Loucy (cell line): Measurements from ENCODE around the gene HPSE.

Source experiments
- H2AFZ ChIP-seq: fragments of 200-600 bp; sonication (generic); 2 replicates; pipeline ENCODE4 v1.6.0; 2016; ENCODE audit warnings: antibody characterized with exemption, mild to moderate bottlenecking, low read length, moderate library complexity
- H3F3A ChIP-seq: fragments of 200-600 bp; 2 replicates; pipeline ENCODE4 v1.6.0; 2016; ENCODE audit warnings: antibody characterized with exemption, low read depth, mild to moderate bottlenecking
- H3K27me3 ChIP-seq: fragments of 200-600 bp; sonication (generic); 2 replicates; pipeline ENCODE4 v1.6.1; 2014; ENCODE audit warnings: low read length, mild to moderate bottlenecking; ENCODE audit not compliant: insufficient read depth, poor library complexity, severe bottlenecking
- H3K36me3 ChIP-seq: fragments of 200-600 bp; sonication (generic); 2 replicates; pipeline ENCODE4 v1.6.1; 2016; ENCODE audit warnings: low read length; ENCODE audit not compliant: insufficient read depth
- H3K4me1 ChIP-seq: fragments of 200-600 bp; sonication (generic); 2 replicates; pipeline ENCODE4 v1.5.1; 2014; ENCODE audit warnings: low read length, mild to moderate bottlenecking; ENCODE audit not compliant: insufficient read depth, poor library complexity, severe bottlenecking
- H3K4me2 ChIP-seq: fragments of 200-600 bp; sonication (generic); 2 replicates; pipeline ENCODE4 v1.6.0; 2014; ENCODE audit warnings: antibody characterized with exemption, low read length, low read depth, mild to moderate bottlenecking; ENCODE audit not compliant: poor library complexity, severe bottlenecking
- H3K4me3 ChIP-seq: fragments of 200-600 bp; sonication (generic); 2 replicates; pipeline ENCODE4 v1.5.1; 2014; ENCODE audit warnings: low read length, mild to moderate bottlenecking, mixed read lengths; ENCODE audit not compliant: poor library complexity, severe bottlenecking
- H3K79me2 ChIP-seq: fragments of 200-600 bp; sonication (generic); 2 replicates; pipeline ENCODE4 v1.6.1; 2014; ENCODE audit warnings: low read length; ENCODE audit not compliant: insufficient read depth
- H3K9ac ChIP-seq: fragments of 200-600 bp; sonication (generic); 2 replicates; pipeline ENCODE4 v1.6.0; 2014; ENCODE audit warnings: mild to moderate bottlenecking, low read depth, low read length, moderate library complexity; ENCODE audit not compliant: poor library complexity, severe bottlenecking
- H3K9me2 ChIP-seq: fragments of 200-600 bp; sonication (generic); replicated peaks from 2 replicates; pipeline ENCODE4 v1.6.1; 2016; ENCODE audit warnings: low read depth, low read length, mixed read lengths
- H3K9me3 ChIP-seq: fragments of 200-600 bp; sonication (generic); 2 replicates; pipeline ENCODE4 v1.6.1; 2014; ENCODE audit warnings: mild to moderate bottlenecking, antibody characterized with exemption, low read length, low read depth; ENCODE audit not compliant: insufficient read depth
- H4K20me1 ChIP-seq: fragments of 200-600 bp; sonication (generic); 2 replicates; pipeline ENCODE4 v1.6.0; 2014; ENCODE audit warnings: antibody characterized with exemption, low read length, mild to moderate bottlenecking; ENCODE audit not compliant: insufficient read depth, poor library complexity, severe bottlenecking
- CTCF ChIP-seq: fragments of 200-600 bp; sonication (generic); conservative IDR thresholded peaks from 2 replicates; pipeline ENCODE4 v1.5.1; 2014; ENCODE audit warnings: mild to moderate bottlenecking, antibody characterized with exemption, low read length
- EZH2phosphoT487 ChIP-seq: fragments of 200-600 bp; IDR thresholded peaks from 2 replicates; pipeline ENCODE4 v1.6.1; 2018; ENCODE audit warnings: antibody characterized with exemption, mild to moderate bottlenecking, moderate library complexity, borderline replicate concordance

The HPSE gene

GRCh38 chr4:83272900-83273299 lies 61.7 kb downstream of the HPSE start:
- Histone ChIP-seq H3K9ac (no peak overlapping the region), H3K9me2 (no peaks in the 10 kb centered on the region), H4K20me1 (no peaks in the 10 kb centered on the region), H2AFZ (no peak overlapping the region), H3K36me3 (no peaks in the 10 kb centered on the region; the same call in 1 of the 2 replicates), H3K4me2 (no peak overlapping the region), H3K27me3 (no peaks in the 10 kb centered on the region), H3K4me3 (no peak overlapping the region), H3K9me3 (no peaks in the 10 kb centered on the region), H3K4me1 (peaks cover 8% of the 10 kb centered on the region), H3K79me2 (no peaks in the 10 kb centered on the region), H3F3A (no peaks in the 10 kb centered on the region; the same call in 1 of the 2 replicates)
- TF ChIP-seq EZH2phosphoT487 (no peak), CTCF (no peak)

GRCh38 chr4:83269256-83269655 lies 65.4 kb downstream of the HPSE start:
- Histone ChIP-seq H3K4me3 (no peak overlapping the region), H3K79me2 (no peaks in the 10 kb centered on the region), H3K36me3 (peaks cover 5% of the 10 kb centered on the region; the same call in 1 of the 2 replicates), H3K9ac (no peak overlapping the region), H3K9me3 (no peaks in the 10 kb centered on the region), H4K20me1 (no peaks in the 10 kb centered on the region), H3K9me2 (no peaks in the 10 kb centered on the region), H3K4me1 (no peaks in the 10 kb centered on the region), H3F3A (no peaks in the 10 kb centered on the region), H2AFZ (no peak overlapping the region), H3K27me3 (no peaks in the 10 kb centered on the region), H3K4me2 (no peak overlapping the region)
- TF ChIP-seq EZH2phosphoT487 = no peak
- TF ChIP-seq CTCF = no peak

- TF ChIP-seq EZH2phosphoT487 (no peak), CTCF (no peak)
- H3K9me3 ChIP-seq = no peaks in the 10 kb centered on the region
- no peak overlapping the region for H3K4me2 ChIP-seq
- no peaks in the 10 kb centered on the region for H3K79me2 ChIP-seq
- peaks cover 5% of the 10 kb centered on the region; the same call in 1 of the 2 replicates for H3K36me3 ChIP-seq
- H3F3A ChIP-seq = no peaks in the 10 kb centered on the region
- H3K9me2 ChIP-seq = no peaks in the 10 kb centered on the region
- no peaks in the 10 kb centered on the region for H3K4me1 ChIP-seq
- no peak overlapping the region for H3K4me3 ChIP-seq
- no peak overlapping the region for H2AFZ ChIP-seq
- H3K9ac ChIP-seq = no peak overlapping the region
- no peaks in the 10 kb centered on the region for H3K27me3 ChIP-seq
- H4K20me1 ChIP-seq = no peaks in the 10 kb centered on the region
These were observed 66.2 kb downstream of the HPSE start for GRCh38 chr4:83268491-83268890.
